HK-2 (cell line): Measurements from ENCODE around the gene RASSF5.
A peak's percentile ranks its signal among the peaks of the same experiment; 100 is the strongest.

Experiments used
- DNase-seq: peaks from one replicate; pipeline ENCODE4 v3.0.0-alpha.2; 2018; ENCODE audit not compliant: unreplicated experiment

Gene RASSF5

GRCh38 chr1:206497363-206497762, 10.0 kb upstream of the RASSF5 start:
- DNase-seq, result no peak

GRCh38 chr1:206497774-206498173, 9.6 kb upstream of the RASSF5 start:
- DNase-seq, result no peak

- DNase-seq, result peak; percentile 44
Observed at GRCh38 chr1:206498685-206499084, 8.6 kb upstream of the RASSF5 start.

GRCh38 chr1:206500046-206500445, 7.3 kb upstream of the RASSF5 start:
- no peak for DNase-seq

GRCh38 chr1:206501881-206502280, 5.5 kb upstream of the RASSF5 start:
- no peak for DNase-seq

GRCh38 chr1:206502403-206502802, 4.9 kb upstream of the RASSF5 start:
- no peak for DNase-seq

GRCh38 chr1:206502812-206503211, 4.5 kb upstream of the RASSF5 start:
- DNase-seq, result no peak

GRCh38 chr1:206503591-206504362, 3.6 kb upstream of the RASSF5 start:
- peak; percentile 90 for DNase-seq

- DNase-seq, result no peak
Observed at GRCh38 chr1:206504363-206504713, 3.0 kb upstream of the RASSF5 start.

GRCh38 chr1:206505702-206506355, 1.5 kb upstream of the RASSF5 start:
- DNase-seq, result no peak

- no peak for DNase-seq
Observed at GRCh38 chr1:206506405-206507283, 687 bp upstream of the RASSF5 start.

GRCh38 chr1:206508130-206508889, 979 bp downstream of the RASSF5 start:
- no peak for DNase-seq

GRCh38 chr1:206508956-206509355, 1.6 kb downstream of the RASSF5 start:
- no peak for DNase-seq

- no peak for DNase-seq
Observed at GRCh38 chr1:206509612-206510257, 2.4 kb downstream of the RASSF5 start.

- DNase-seq, result no peak
Observed at GRCh38 chr1:206510371-206510770, 3.0 kb downstream of the RASSF5 start.

GRCh38 chr1:206511362-206512057, 4.2 kb downstream of the RASSF5 start:
- DNase-seq, result no peak

- DNase-seq, result no peak
Observed at GRCh38 chr1:206512058-206512850, 4.9 kb downstream of the RASSF5 start.

- no peak for DNase-seq
Observed at GRCh38 chr1:206512851-206513180, 5.5 kb downstream of the RASSF5 start.

- no peak for DNase-seq
Observed at GRCh38 chr1:206513312-206514111, 6.2 kb downstream of the RASSF5 start.
